UCSD-AML1 (cell line): ENCODE measurements around the gene FAM13C.
"Not testable (repeated sequence)": the region's sequence is repeated elsewhere in the genome, so short reads cannot be mapped to it uniquely, and the experiment has no call there.

Experiments used
- DNase-seq: peaks from one replicate; lab custom pipeline; 2025; ENCODE audit not compliant: unreplicated experiment; lab: John Stamatoyannopoulos, UW

FAM13C gene

DNA sequence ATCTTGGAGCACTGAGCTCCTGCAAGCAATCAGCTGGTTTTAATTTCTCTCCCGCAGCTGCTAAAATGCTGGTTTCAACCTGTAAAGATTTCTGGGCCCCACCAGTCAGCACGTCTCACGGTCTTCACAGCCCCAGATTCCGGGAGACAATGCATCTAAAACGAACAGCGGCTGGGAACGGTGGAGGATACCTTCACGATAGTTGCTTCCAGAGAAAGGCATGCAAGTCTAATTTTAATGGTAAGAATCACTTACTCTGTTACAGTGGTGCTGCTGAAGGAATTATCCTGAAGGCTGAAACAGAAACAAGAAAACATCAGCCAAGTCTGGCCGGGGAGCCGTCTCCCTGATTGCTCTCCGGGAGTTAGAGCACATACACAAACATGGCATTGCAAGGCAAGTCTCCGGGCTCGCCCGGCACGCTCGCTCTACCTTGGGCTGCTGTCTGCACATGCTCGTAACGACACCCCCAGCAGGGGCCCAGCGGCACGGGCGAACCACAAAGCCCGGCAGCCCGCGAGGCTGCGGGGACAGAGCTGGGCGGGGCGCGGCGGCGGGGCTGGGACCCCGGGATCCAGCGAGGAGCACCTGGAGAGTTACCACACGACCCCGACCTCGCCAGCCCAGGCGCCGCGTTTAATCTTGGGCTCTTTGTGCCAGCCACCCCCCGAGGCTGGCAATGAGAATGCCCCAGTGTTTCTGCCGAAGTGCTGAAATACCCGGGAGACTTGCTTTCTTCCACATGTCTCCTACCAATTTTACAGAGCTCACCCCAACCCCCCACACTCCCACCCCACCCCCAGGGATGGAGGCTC, at the start of gene FAM13C:
Gene FAM13C, minus strand, starts transcription at position 406 of the 815 bp plus-strand sequence. Its CDS starts 89 bp downstream, at position 317.
- DNase-seq = no peak

DNA sequence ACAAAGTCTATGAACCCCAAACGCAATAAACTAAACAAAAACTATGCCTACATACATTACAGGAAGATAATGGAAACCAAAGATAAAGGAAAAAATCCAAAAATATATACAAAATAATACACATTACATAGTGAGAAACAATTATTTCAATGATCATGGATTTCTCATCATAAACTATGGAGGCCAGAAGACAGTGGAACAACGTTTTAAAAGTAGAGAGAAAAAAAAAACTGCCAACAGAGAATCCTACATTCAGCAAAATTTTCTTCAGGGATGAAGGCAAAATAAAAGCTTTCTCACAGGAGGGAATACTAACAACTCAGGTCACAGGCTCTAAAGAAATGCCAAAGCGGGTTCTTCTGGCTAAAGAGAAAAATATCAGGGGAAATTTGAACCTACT, 42.9 kb upstream of the FAM13C start:
- DNase-seq = no peak

DNA sequence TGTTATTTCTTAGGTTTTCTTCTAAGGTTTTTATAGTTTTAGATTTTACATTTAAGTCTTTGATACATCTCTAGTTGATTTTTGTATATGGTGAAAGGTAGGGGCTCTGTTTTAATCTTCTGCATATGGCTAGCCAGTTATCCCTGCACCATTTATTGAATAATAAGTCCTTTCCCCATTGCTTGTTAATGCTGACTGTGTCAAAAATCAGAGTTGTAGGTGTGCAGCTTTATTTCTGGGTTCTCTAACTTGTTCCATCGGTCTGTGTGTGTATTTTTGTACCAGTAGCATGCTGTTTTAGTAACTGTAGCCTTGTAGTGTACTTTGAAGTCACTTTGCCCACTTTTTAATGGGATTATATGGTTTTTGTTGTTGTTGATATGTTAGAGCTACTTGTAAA, 37.9 kb upstream of the FAM13C start:
- DNase-seq = no peak

DNA sequence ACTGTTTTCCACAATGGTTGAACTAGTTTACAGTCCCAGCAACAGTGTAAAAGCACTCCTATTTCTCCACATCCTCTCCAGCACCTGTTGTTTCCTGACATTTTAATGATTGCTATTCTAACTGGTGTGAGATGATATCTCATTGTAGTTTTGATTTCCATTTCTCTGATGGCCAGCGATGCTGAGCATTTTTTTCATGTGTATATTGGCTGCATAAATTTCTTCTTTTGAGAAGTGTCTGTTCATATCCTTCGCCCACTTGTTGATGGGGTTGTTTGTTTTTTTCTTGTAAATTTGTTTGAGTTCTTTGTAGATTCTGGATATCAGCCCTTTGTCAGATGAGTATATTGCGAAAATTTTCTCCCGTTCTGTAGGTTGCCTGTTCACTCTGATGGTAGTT, 37.0 kb upstream of the FAM13C start:
- DNase-seq = not testable (repeated sequence)

DNA sequence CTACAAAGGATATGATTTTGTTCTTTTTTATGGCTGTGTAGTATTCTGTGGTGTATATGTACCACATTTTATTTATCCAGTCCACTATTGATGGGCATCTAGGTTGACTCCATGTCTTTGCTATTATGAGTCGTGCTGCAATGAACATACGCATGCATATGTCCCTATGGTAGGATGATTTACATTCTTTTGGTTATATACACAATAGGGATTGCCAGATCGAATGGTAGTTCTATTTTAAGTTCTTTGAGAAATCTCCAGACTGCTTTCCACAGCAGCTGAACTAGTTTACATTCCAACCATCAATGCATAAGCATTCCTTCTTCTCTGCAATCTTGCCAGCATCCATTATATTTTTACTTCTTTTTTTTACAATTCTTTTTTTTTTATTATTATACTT, 35.6 kb upstream of the FAM13C start:
- no peak for DNase-seq

DNA sequence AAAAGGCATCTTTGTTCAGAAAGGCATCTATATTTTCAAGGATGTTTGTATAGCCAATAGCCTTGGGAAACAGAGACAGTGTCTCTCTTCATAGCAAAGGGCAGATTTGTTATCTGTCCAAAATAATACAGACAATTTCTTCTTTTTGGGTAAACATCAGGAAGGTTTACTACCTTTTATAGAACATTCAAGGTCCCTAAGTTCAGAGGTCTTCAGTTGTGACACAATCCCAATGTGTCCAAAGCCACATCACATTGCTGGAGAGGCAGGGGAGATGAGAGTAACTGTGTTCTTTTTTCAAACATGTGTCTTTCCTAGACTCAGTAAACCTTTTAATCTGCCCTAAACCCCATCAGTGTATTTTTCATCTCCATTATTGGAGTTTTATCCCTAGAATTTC, 33.6 kb upstream of the FAM13C start:
- DNase-seq = no peak

DNA sequence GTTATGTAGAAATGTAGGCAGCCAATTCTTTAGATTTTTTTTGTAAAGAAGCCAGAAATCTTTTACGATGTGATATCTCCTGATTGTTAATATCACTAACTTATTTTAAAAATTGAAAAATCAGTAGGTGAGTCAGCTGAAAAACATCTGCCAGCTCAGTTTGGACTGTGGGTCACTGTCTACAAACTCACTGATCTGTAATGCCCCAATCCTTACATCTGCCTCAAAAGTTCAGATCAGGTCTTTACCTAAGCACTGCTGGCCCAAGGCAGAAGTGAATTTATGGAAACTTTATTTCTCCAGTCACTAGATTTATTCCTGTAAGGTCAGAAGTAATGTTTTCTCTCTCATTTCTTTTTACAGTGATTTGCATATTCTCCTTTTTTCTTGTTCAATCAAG, 31.0 kb upstream of the FAM13C start:
- no peak for DNase-seq

DNA sequence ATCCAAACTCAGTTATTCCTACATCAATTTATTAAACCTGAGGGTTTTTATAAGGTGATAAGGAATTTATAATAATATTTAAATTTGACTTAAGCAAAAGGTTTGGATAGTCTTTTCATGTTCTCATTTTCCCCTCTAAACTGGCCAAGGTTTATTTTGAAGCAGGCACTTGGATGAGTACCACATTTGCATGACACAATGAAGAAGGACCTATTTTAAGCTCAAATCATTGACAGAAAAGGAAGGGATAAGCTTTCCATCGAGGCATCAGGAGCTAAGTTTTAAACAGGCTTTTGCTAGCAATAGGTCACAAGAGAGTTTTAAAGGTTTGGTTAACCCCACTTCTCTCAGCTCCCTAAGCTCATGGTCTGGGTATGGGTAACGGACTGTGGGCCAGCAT, 28.7 kb upstream of the FAM13C start:
- no peak for DNase-seq

DNA sequence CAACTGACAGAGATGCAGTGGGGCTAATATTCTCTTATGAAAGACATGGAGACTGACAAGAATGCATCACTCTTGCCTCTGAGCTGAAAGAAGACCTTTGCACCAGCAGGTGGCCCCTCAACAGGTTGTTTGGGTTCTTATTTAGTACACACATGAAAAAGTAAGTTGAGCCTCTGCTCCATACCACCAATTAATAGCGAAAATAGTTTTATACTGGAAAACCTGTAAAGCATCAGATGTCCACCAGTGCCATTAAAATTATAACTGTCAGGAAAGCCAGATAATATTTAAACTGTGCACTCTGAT, 26.3 kb upstream of the FAM13C start:
- no peak for DNase-seq

DNA sequence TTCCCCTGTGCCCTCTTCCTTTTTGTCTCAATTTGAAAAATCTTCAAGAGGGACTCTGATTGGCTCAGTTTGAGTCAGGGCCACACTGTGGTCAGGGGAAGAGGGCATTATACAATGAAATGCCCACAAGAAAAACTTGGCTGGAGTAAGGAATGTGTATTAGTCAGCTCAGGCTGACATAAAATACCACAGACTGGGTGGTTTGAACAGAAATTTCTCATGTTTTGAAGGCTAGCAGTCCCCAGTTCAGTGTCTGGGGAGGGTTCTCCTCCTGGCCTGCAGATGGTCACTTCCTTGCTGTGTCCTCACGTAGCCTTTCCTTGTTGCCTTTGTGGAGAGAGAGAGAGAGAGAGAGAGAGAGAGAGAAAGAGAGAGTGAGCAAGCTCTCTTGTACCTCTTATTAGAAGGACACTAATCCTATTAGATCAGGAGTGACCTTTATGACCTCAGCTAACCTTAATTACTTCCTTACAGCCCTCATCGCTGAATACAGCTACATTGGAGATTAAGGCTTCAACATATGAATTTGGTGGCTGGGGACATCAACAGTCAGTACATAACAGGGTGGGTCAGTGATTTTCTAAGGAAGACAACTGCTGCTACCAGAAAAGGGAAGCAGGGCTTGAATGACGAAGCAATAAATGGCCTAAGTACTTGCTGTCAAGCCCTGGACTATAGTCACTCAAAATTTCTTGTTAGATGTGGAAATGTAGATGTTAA, 25.8 kb upstream of the FAM13C start:
- DNase-seq = no peak

DNA sequence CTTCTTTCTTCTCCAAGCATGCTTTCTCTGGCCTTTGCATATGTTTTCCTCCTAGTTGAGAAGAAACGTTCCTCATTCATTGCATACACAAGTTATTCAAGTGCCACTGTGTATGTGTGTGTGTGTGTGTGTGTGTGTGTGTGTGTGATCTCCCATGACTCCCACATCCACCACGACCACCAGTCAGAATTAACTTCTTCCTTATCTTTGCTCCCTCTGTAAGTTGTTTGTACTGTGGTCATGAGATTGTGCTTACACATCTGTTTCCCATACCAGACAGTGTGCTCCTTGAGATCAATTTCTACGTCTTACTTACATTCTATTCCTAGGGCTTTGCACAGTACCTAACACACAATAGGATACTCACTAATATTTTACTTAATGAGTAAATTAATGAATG, 22.4 kb upstream of the FAM13C start:
- DNase-seq = no peak

DNA sequence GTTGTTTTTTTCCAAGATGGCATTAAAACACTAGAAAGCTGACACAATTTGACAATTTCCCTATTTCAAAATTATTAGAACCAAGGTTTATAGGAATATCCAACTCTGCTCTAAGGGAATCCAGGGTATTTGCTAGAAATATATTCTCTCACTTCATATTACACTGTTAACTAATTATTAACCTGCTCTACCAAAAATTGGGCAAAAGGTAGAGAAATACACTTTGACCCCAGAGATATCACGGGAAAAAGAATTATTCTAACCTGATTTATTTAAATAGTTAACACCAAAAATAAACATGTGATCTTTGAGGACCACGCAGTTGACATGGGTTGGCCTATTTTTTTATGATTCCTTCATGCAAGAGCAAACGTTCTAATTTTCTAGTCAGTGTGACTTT, 21.6 kb upstream of the FAM13C start:
- no peak for DNase-seq

DNA sequence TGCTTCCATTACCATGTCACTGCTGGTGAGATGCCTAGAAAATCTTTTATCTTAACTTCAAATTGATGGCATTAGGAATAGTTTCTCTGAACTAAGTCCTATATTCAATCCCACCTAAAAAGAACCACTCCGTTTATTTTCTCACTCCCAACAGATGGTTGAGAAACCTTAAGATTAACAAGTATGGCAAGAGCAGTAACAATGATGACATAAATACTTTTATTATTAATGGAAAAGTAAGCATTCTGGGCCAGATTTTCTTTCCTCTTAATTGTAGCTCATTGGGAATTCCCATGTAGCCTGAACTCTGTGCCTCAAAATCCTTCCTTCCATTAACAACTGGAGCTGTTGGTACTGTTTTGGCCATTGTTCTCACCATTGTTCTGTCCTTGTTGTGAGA, 21.1 kb upstream of the FAM13C start:
- no peak for DNase-seq

DNA sequence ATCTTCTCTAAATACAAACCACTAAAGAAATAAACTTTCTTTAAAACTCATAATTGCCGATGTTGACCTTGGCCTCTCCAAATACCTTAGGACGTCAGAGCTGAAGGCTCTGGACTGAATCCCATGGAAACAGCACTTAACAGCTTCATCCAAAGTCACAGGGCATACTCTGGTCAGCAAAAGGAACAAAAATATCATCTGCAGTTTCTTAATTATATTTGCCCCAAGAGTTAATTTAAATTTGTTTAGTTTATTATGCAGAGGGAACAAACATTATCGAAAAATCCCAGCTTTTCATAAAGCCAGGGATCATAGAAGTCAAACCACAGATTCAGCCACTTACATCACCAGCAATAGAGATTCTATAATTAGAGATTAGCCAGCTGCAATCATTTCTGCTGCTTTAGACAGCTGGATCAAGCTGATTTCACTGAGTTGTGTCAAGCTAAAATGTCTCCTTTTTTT, 20.5 kb upstream of the FAM13C start:
- DNase-seq = no peak

DNA sequence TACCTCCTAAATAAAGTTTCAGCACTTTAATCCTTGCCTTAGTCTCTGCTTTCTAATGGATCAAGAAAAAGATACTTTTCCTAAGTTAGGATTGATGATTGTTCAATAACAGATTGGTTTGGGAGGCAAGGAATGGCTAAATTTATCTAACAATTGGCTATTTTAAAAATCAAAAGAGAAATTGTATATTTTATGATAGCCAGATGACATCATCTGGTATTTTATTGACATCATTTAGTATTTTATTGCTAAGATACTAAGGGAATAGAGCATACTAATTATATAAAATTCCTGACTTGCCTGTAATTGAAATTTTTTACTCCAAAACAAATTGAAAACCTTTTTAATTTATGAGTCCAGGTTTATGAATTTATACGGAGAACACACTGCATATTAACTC, 19.3 kb upstream of the FAM13C start:
- DNase-seq = no peak

DNA sequence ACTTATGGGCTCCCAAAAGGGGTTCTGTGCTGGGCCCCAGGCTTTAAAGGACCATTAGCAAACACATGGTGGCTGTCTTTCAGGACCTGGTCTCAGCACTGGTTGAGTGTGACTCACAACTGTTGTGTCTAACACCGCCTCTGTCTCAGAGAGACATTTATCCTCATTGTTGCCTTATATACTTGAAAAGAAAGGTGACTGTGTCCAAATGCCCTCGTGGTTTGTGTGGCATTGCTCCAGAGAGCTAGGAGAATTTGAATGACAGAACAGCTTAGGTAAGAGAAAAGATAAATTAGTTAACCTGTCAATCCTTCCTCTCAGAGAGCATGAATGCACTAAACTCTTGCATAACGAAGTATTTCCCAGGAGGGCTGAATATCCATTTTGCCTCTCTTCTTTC, 14.5 kb upstream of the FAM13C start:
- no peak for DNase-seq

DNA sequence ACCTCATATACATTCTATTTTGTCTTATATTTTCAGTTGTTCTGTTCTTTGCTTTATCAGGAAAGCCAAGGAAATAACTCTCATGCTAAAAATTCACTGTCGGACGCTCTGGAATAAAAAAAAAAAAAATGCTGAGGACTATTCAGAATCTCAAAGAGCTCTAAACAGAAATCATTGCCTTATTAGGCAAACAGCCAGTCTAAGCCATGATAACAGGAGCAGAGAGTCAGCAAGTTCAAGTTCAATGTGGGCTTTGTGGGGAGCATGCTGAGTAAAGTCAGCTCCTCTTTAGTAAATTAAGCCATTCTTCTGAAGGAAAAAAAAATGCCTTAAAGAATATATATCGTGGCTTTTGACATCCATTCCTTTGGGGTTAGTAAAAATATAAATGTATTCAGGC, 13.6 kb upstream of the FAM13C start:
- DNase-seq = no peak

DNA sequence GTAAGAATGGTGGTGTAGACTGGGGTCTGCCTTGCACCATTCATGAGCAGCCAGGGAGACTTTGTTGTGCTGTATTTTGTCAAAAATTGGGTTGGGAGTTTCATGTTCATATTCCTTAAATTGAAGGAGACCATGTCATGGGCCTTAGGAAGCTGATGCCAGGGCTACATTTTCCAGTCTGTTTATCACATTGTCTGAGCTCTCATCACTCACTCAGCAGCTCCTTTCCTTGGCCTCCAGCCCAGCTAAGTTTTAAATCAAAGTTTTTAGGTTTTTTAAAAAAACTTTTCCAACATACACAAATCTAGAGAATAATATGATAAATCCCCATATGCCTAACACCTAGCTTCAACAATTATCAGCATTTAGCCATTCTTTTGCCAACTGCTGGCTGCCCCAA, 12.6 kb upstream of the FAM13C start:
- DNase-seq = no peak

DNA sequence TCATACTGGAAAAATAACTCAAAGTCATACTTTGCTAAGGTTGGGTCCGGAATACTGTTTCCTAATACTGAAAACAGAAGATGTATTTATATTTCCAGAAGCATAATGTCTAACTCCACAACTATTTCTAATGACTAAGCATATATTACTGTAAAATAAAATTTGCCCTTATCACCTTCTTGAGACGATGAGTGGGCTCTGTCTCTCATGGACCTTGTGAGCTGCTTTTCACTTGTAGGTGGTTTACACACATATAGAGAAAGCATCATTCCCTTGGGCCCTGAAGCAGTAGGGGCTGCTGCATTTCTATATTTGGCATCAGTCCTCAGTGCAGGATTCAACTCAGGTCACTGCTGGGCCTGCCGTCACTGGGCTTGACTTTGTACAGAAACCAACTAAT, 10.7 kb upstream of the FAM13C start:
- no peak for DNase-seq

DNA sequence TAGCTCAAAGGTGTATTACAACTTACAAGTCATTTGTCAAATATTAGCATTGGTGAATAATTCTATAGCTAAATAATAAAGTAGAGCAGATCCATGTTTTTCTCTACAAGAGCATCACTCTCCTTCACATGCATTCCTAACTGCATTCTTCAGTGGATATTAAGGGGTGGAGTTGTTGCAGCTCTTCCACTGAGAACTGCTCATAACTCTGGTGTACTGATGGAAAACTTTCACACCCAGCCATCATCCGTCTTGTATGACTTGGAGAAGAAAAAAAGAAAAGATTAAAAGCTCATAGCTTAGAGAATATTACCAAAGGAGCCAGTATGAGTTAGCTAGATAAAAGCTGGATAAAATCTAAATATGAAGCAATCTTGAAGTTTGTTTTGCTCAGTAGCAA, 10.2 kb upstream of the FAM13C start:
- DNase-seq = no peak

DNA sequence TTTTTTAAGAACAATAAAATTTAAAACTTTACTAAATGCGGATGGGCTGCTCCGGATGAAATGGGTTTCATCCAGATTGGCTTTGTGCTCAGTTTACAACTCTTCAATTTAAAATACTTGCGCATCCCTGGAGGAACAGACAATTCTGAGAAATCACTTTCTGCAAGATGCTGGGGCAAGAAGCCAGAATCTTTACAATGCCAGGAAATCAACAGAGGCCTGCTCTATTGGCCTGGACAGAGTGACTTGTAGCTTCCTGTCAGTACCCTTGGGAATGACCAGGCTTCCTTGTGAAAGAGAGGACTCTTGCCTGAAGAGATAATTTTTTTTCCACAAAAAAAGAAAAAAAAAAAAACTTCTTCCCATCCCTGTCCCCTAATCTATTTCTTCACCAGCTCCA, 3.9 kb upstream of the FAM13C start:
- no peak for DNase-seq

DNA sequence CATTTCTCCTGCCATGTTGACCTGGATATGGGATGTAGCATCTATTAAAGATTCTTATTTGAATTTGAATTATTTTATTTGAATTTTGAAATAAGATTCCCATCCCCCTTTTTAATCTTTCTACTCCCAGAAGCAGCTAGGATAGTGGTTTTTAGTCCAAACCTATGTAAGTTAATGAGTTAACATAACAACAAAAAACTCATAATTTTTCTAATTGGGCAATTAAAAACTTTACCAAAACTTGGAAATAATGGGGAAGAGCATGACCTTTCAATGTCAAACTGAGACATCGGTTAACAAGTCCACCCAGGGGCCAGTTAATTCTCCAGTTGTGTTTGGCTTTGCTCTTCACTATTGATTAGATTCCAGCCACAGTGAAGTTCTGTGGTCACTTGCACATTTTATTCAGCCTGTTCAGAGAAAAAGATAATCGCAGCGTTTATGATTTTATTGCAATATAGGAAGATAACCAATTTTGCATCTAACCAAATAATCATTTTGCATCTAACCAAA, 1.2 kb upstream of the FAM13C start:
- no peak for DNase-seq
